Naive thymus-derived CD4-positive, alpha-beta T cell (primary cell): ENCODE data around the gene ZDHHC1. TPM values are rescaled to one million over a fixed set of nuclear protein-coding genes. Genes with fewer than 3 reads are reported as not detected.
A peak's percentile ranks its signal among the peaks of the same experiment; 100 is the strongest.

Source experiments
- ATAC-seq: fragments of 150-1000 bp; cut with Tn5 transposase; 2 replicates; pipeline ENCODE4 v1.10.0; 2021; ENCODE audit warnings: mild to moderate bottlenecking, moderate library complexity
- CTCF ChIA-PET: fragments of 350-600 bp; sonication (Branson Sonifier 250); formaldehyde crosslinking; loops from one replicate; lab custom pipeline; 2021; ENCODE audit warnings: antibody characterized with exemption; lab: Charles Lee
- POLR2A ChIA-PET: fragments of 350-600 bp; sonication (Branson Sonifier 250); formaldehyde crosslinking; loops from one replicate; lab custom pipeline; 2021; ENCODE audit warnings: antibody characterized with exemption, inconsistent platforms; lab: Charles Lee
- DNase-seq, 9 donors: peaks; one replicate each; pipeline versions ENCODE4 v3.0.0 to v3.0.0-alpha.2; 2020 to 2022; ENCODE audit warnings: mixed read lengths in 1 of 9
- H3K27ac ChIP-seq: one replicate; pipeline ENCODE4 v1.7.0; 2013; ENCODE audit warnings: mild to moderate bottlenecking, low read depth, low read length, moderate library complexity
- H3K27me3 ChIP-seq, 2 donors: one replicate each; pipeline ENCODE4 v1.7.0; 2013; ENCODE audit warnings: low read length in 2 of 2, mild to moderate bottlenecking in 2 of 2, moderate library complexity in 2 of 2; ENCODE audit not compliant: control insufficient read depth in 2 of 2, insufficient read depth in 2 of 2
- H3K36me3 ChIP-seq, 3 experiments: 1 replicate in 2 of 3; 2 replicates in 1 of 3; pipeline ENCODE4 v1.7.0; 2013; ENCODE audit warnings: low read length in 3 of 3, mild to moderate bottlenecking in 3 of 3, moderate library complexity in 1 of 3; ENCODE audit not compliant: insufficient read depth in 3 of 3, control insufficient read depth in 2 of 3
- H3K4me1 ChIP-seq, 2 donors: one replicate each; pipeline ENCODE4 v1.7.0; 2013; ENCODE audit warnings: low read length in 2 of 2, mild to moderate bottlenecking in 2 of 2, moderate library complexity in 1 of 2; ENCODE audit not compliant: control insufficient read depth in 2 of 2, insufficient read depth in 2 of 2
- H3K4me3 ChIP-seq: 2 replicates; pipeline ENCODE4 v1.7.0; 2013; ENCODE audit warnings: mild to moderate bottlenecking, low read length
- H3K9me3 ChIP-seq, 3 experiments: 1 replicate in 2 of 3; 2 replicates in 1 of 3; pipeline ENCODE4 v1.7.0; 2013; ENCODE audit warnings: low read length in 3 of 3; ENCODE audit not compliant: control insufficient read depth in 2 of 3
- H3K27ac Mint-ChIP-seq, 9 donors: one replicate each; pipeline ENCODE4 v1.8.0; 2020 to 2022; ENCODE audit warnings: mixed read lengths in 9 of 9, mild to moderate bottlenecking in 8 of 9, moderate library complexity in 5 of 9, inconsistent platforms in 2 of 9
- H3K27me3 Mint-ChIP-seq, 5 donors: one replicate each; pipeline ENCODE4 v1.8.0; 2021 to 2022; ENCODE audit warnings: mixed read lengths in 5 of 5, mild to moderate bottlenecking in 1 of 5
- H3K36me3 Mint-ChIP-seq, 5 donors: one replicate each; pipeline ENCODE4 v1.8.0; 2020 to 2022; ENCODE audit warnings: mixed read lengths in 5 of 5, mild to moderate bottlenecking in 3 of 5, inconsistent platforms in 1 of 5
- H3K4me1 Mint-ChIP-seq, 7 donors: one replicate each; pipeline ENCODE4 v1.8.0; 2020 to 2022; ENCODE audit warnings: mixed read lengths in 7 of 7, mild to moderate bottlenecking in 3 of 7, inconsistent platforms in 1 of 7
- H3K4me3 Mint-ChIP-seq, 10 donors: one replicate each; pipeline ENCODE4 v1.8.0; 2020 to 2022; ENCODE audit warnings: mild to moderate bottlenecking in 10 of 10, mixed read lengths in 10 of 10, moderate library complexity in 6 of 10, inconsistent platforms in 2 of 10
- H3K9me3 Mint-ChIP-seq, 11 donors: one replicate each; pipeline ENCODE4 v1.8.0; 2020 to 2022; ENCODE audit warnings: mixed read lengths in 11 of 11, mild to moderate bottlenecking in 4 of 11, inconsistent platforms in 1 of 11, moderate library complexity in 1 of 11
- intact Hi-C, 2 donors: fragments of 100-400 bp; cut with micrococcal nuclease; formaldehyde crosslinking; loops; one replicate each; pipeline ENCODE4 v1.15.1; 2023
- polyA plus RNA-seq, 2 donors: library from polyadenylated mRNA; unstranded; fragments of 300-500 nt; fragmentation: Illumina TruSeq; gene quantifications; one replicate each; pipeline ENCODE4 v1.2.3, GENCODE V29; 2021
- total RNA-seq, 6 experiments: library from RNA in 5 of 6; stranded (reverse) in 5 of 6; gene quantifications; 1 replicate in 5 of 6; 2 replicates in 1 of 6; pipeline ENCODE4 v1.2.3 and lab custom pipeline; 2021 to 2026

The ZDHHC1 gene
- total and polyA plus RNA-seq, 7 experiments from 2014 or later: 0.34 to 3.6 (median 0.48) TPM; not detected in 4

DNA sequence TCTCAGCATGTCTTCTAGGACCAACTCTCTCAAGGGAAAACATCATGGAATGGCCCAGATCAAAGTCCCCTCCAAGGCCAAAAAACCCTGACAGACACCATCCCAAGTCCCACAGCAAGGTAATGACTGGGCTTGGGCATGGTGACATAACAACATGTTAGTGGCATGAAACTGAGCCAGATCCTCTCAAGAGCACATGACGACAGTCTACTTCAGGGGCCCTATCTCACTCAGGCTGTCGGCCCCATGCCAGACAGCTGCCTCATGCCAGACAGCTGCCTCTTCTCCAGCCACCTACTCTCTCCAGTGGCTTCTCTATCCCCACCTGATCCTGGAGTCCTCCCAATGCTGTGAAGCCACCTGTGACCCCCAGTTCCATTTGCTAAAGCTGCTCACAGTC, 33.1 kb upstream of the ZDHHC1 start:
- Histone ChIP-seq H3K36me3 (peaks cover 0 to 89% (median 0%) of the 10 kb centered on the region in 3 experiments), H3K27me3 (no peaks in the 10 kb centered on the region), H3K9me3 (no peaks in the 10 kb centered on the region), H3K4me1 (no peaks in the 10 kb centered on the region), H3K27ac (no peak overlapping the region), H3K4me3 (no peak overlapping the region)
- POLR2A ChIA-PET: no interaction called here
- H3K9me3 Mint-ChIP-seq: no peaks in the 10 kb centered on the region
- no peak overlapping the region for H3K4me3 Mint-ChIP-seq
- CTCF ChIA-PET: no interaction called here
- DNase-seq: no peak
- intact Hi-C loops: no loop called here
- H3K27ac Mint-ChIP-seq: peak overlapping the region in 1 of 9 donors; percentile 83
- peaks cover 0 to 11% (median 4%) of the 10 kb centered on the region in 7 donors for H3K4me1 Mint-ChIP-seq
- ATAC-seq: no peak
- H3K27me3 Mint-ChIP-seq: no peaks in the 10 kb centered on the region
- peaks cover 2 to 24% (median 7%) of the 10 kb centered on the region in 5 donors for H3K36me3 Mint-ChIP-seq

DNA sequence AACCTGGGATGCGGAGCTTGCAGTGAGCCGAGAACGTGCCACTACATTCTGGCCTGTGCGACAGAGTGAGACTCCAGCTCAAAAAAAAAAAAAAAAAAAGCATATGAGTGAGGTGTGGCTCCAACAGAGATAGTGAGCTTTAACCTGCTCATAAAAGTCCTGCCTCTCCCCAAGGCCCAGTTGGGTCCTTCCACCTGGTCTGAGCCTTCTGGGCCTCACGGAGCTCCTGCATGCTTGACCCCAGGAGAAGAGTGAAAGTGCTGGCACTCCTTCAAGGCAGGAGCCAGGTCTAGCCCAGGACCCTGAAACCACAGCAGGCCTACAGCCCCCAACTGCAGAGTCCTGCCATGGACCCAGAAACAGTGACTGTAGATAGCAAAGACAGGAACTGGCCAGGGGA, 32.3 kb upstream of the ZDHHC1 start:
- Mint-ChIP-seq H3K4me3 (no peak overlapping the region), H3K27me3 (no peaks in the 10 kb centered on the region), H3K36me3 (peaks cover 2 to 28% (median 7%) of the 10 kb centered on the region in 5 donors), H3K9me3 (no peaks in the 10 kb centered on the region), H3K4me1 (peaks cover 0 to 10% (median 4%) of the 10 kb centered on the region in 7 donors), H3K27ac (no peak overlapping the region)
- ChIA-PET POLR2A (no interaction called here), CTCF (interaction anchor here (0.6 kb wide), 1 partner anchor 15 kb away, joined by 3 read pairs; no protein-coding TSS in a partner anchor)
- DNase-seq: no peak
- Histone ChIP-seq H3K36me3 (peaks cover 0 to 90% (median 0%) of the 10 kb centered on the region in 3 experiments), H3K27me3 (no peaks in the 10 kb centered on the region), H3K9me3 (no peaks in the 10 kb centered on the region), H3K4me1 (no peaks in the 10 kb centered on the region), H3K27ac (no peak overlapping the region), H3K4me3 (no peak overlapping the region)
- intact Hi-C loops: no loop called here
- ATAC-seq: no peak

DNA sequence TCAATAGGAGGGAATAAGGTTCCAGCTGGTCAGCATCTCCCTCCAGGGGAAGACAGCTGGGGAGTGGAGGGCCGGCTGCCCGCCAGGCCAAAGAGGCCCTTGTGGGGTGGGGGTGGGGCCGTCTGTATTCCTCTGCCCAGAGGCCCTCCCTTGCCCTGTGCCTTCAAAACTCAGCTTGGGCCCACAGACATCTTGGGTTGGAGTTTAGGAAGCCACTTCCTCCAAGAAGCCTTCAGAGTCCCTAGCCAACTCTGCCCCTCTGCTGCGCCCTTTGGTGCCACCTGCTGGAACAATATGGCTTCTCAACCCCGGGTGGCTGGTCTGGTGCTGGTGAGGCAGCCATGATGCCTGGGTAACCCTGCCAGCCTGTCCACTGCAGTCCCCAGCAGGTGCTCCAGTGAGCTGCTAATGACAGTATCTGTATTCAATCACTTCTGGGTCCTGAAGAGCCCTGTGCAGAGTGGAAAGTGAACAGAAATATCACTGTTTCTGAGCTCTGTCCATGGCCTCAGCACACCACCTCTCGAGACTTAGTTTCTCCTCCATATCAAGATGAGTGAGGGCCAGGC, 31.3 kb upstream of the ZDHHC1 start:
- CTCF ChIA-PET: interaction anchor here (0.6 kb wide), 1 partner anchor 167 kb away, joined by 3 read pairs; no protein-coding TSS in a partner anchor
- Histone ChIP-seq H3K9me3 (no peaks in the 10 kb centered on the region), H3K4me1 (no peaks in the 10 kb centered on the region), H3K4me3 (no peak overlapping the region), H3K36me3 (peaks cover 0 to 90% (median 0%) of the 10 kb centered on the region in 3 experiments), H3K27ac (no peak overlapping the region), H3K27me3 (no peaks in the 10 kb centered on the region)
- Mint-ChIP-seq H3K27me3 (no peaks in the 10 kb centered on the region), H3K4me3 (no peak overlapping the region), H3K27ac (no peak overlapping the region), H3K36me3 (peaks cover 0 to 28% (median 7%) of the 10 kb centered on the region in 5 donors), H3K4me1 (peaks cover 0 to 10% (median 0%) of the 10 kb centered on the region in 7 donors), H3K9me3 (no peaks in the 10 kb centered on the region)
- ATAC-seq: peak; percentile 76
- intact Hi-C loops: no loop called here
- DNase-seq: peak in 8 of 9 donors; percentile 9 to 77 (median 28)
- POLR2A ChIA-PET: no interaction called here

DNA sequence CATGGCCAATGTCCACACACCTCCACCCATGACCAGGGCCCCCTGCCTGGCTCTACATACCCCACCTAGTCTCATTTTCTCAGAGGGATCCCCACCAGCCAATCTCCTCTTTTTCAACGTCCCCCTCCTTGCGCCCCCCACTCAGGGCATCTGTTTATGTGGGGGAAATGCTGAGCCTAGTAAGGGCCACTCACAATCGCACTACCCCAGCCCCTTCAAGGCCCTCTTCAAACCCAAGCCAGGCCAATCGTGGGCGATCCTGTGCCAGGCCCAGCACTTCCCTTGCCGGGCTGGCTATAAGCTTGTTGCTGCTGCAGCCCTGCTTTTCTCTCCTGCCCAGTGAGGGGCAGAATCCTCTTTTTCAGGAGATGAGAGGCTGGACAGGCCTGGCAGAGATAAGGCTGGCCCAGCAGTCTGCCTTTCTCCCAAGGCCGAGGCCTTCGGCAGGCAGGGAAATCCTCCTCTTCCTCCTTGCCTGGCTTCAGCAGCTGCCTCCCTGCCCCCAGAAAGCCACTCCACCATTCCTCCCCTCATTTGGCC, 30.8 kb upstream of the ZDHHC1 start:
- Histone ChIP-seq H3K27me3 (no peaks in the 10 kb centered on the region), H3K9me3 (no peaks in the 10 kb centered on the region), H3K4me1 (no peaks in the 10 kb centered on the region), H3K36me3 (peaks cover 0 to 90% (median 0%) of the 10 kb centered on the region in 3 experiments), H3K27ac (no peak overlapping the region), H3K4me3 (no peak overlapping the region)
- Mint-ChIP-seq H3K4me3 (no peak overlapping the region), H3K36me3 (peaks cover 0 to 28% (median 7%) of the 10 kb centered on the region in 5 donors), H3K27ac (peak overlapping the region in 1 of 9 donors; percentile 54), H3K9me3 (no peaks in the 10 kb centered on the region), H3K4me1 (peaks cover 0 to 10% (median 0%) of the 10 kb centered on the region in 7 donors), H3K27me3 (no peaks in the 10 kb centered on the region)
- no peak for ATAC-seq
- ChIA-PET POLR2A (no interaction called here), CTCF (interaction anchor here (0.6 kb wide), 2 partner anchors 166 to 218 kb away, joined by 3 read pairs; no protein-coding TSS in a partner anchor)
- DNase-seq: no peak
- intact Hi-C loops: no loop called here

DNA sequence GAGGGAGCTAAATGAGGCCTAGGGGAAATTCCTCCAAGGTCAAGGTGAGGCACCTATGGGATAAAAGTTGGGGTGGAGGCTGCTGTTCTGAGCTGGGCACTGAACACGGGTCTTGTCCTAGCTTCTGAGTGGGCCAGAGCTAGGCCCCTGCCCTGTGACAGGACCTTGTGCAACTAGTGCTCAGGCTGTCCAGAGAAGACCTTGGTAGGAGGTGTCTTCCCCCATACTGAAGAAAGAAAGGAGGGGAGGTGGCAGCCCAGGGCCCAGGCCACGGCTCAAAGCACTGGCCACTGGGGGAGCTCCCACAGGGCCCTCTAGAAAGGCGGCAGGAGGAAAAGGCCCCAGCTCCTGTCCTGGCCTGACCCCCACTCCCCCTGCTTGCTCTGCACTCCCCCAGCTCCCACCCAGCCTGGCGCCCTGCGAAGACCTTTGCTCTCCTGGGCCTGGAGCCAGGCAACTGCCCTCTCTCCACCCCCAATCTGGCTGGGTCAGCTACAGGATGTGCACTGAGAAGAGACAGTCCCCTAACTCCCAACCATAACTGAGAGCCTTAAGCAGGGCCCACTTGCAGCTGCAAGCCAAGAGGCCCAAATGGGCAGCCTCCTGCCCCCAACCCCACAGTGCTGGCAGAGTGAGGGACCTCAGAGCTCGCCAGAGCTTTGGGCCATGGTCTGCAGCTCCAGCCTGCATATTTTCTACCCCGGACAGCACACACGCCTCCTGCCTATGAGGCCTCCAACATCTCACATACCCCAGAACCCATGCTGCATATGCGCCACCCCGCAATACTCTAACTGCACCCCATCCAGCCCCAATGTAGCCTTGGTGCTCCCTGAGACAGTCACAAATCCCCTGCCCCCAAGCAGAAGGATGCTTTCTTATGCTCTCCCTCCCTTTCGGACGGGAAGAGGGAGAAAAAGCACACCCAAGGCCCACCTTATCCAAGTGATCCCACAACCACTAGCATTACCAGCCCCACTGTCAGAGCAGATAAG, 29.9 kb upstream of the ZDHHC1 start:
- Mint-ChIP-seq H3K27me3 (no peaks in the 10 kb centered on the region), H3K4me1 (peaks cover 0 to 9% (median 0%) of the 10 kb centered on the region in 7 donors), H3K27ac (peak overlapping the region in 2 of 9 donors; percentile 30 to 54), H3K36me3 (peaks cover 0 to 26% (median 10%) of the 10 kb centered on the region in 5 donors), H3K9me3 (no peaks in the 10 kb centered on the region), H3K4me3 (no peak overlapping the region)
- Histone ChIP-seq H3K4me1 (no peaks in the 10 kb centered on the region), H3K27ac (no peak overlapping the region), H3K27me3 (no peaks in the 10 kb centered on the region), H3K36me3 (peaks cover 0 to 89% (median 0%) of the 10 kb centered on the region in 3 experiments), H3K9me3 (no peaks in the 10 kb centered on the region), H3K4me3 (no peak overlapping the region)
- ATAC-seq (no peak), DNase-seq (no peak)
- ChIA-PET CTCF (interaction anchor here (0.6 kb wide), 1 partner anchor 217 kb away, joined by 3 read pairs; no protein-coding TSS in a partner anchor), POLR2A (no interaction called here)
- intact Hi-C loops: no loop called here

DNA sequence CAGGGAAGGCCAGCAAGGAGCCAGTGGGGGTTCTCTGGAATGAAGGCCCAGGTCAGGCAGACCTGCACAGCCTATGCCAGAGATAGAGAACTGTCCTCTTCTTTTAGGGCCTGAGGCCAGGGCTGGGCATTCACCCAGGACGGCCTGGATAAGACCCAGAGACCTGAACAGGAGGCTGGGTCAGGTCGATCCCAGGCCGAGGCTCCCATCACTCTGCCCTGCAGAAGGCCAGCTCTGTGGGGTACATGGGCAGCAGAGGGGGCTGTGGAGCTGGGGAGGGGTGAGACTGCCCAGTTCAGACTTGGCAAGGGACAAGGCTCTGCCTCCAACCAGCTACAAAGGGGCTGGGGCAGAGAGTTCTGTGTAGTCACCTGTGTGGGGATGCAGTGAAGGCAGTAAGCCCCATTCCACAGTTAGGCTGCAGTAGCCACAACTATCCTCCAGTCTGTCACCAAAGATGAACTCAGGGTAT, 29.2 kb upstream of the ZDHHC1 start:
- Histone ChIP-seq H3K36me3 (peaks cover 0 to 88% (median 0%) of the 10 kb centered on the region in 3 experiments), H3K4me1 (no peaks in the 10 kb centered on the region), H3K4me3 (no peak overlapping the region), H3K9me3 (no peaks in the 10 kb centered on the region), H3K27me3 (no peaks in the 10 kb centered on the region), H3K27ac (no peak overlapping the region)
- Mint-ChIP-seq H3K9me3 (no peaks in the 10 kb centered on the region), H3K36me3 (peaks cover 0 to 20% (median 7%) of the 10 kb centered on the region in 5 donors), H3K27me3 (no peaks in the 10 kb centered on the region), H3K4me1 (peaks cover 0 to 6% (median 0%) of the 10 kb centered on the region in 7 donors), H3K27ac (no peak overlapping the region), H3K4me3 (no peak overlapping the region)
- no peak for ATAC-seq
- no peak for DNase-seq
- ChIA-PET POLR2A (no interaction called here), CTCF (no interaction called here)
- intact Hi-C loops: no loop called here
